HepG2 (cell line): ENCODE measurements around the gene PLPP7. TPM values are rescaled to one million over a fixed set of nuclear protein-coding genes. Genes with fewer than 3 reads are reported as not detected.

Source experiments
- ATAC-seq: fragments of 200-7000 bp; cut with Tn5 transposase; 3 replicates; pipeline ENCODE4 v1.9.1; 2020; ENCODE audit warnings: mild to moderate bottlenecking, moderate library complexity
- BruUV-seq: library from RNA; stranded (reverse); fragments of 400-500 nt; replicated peaks from 2 replicates; lab custom pipeline; 2021; lab: Mats Ljungman, UMichigan
- CTCF ChIA-PET: fragments of 300-600 bp; formaldehyde crosslinking; extraction: SDS; loops from one replicate; lab custom pipeline; 2021; ENCODE audit warnings: low total read pairs, inconsistent platforms, low intra/inter-chr PET ratio; lab: Yijun Ruan, JAX
- POLR2A ChIA-PET: fragments of 350-600 bp; sonication (Branson Sonifier 250); formaldehyde crosslinking; loops from one replicate; lab custom pipeline; 2020; ENCODE audit warnings: antibody characterized with exemption, inconsistent platforms; lab: Yijun Ruan, JAX
- DNase-seq: peaks from one replicate; pipeline ENCODE4 v3.0.0-alpha.2; 2015; ENCODE audit warnings: low spot score
- FAIRE-seq: peaks from 3 replicates; lab custom pipeline; 2011; peaks lifted over from hg19 to GRCh38; lab: Jason Lieb, UNC
- H2AFZ ChIP-seq: one replicate; pipeline ENCODE4 v1.6.1; 2011; ENCODE audit warnings: low read length, inconsistent platforms
- H3K27ac ChIP-seq: fragments of 300-600 bp; 3 replicates; pipeline ENCODE4 v1.8.0; 2011; ENCODE audit warnings: mixed run types, mild to moderate bottlenecking, mixed read lengths, low read length, inconsistent platforms; ENCODE audit not compliant: insufficient read depth; ENCODE audit errors: extremely low read length
- H3K27me3 ChIP-seq, 2 experiments: fragments of 200-600 bp in 1 of 2; 2 replicates in 1 of 2; 3 replicates in 1 of 2; pipeline versions ENCODE4 v1.6.0 to v1.8.0; 2011; ENCODE audit warnings: low read length in 2 of 2, mild to moderate bottlenecking in 2 of 2, moderate library complexity in 2 of 2, inconsistent platforms in 1 of 2; ENCODE audit not compliant: insufficient read depth in 2 of 2, control insufficient read depth in 1 of 2
- H3K36me3 ChIP-seq, 2 experiments: fragments of 200-600 bp in 1 of 2; replicated peaks in 1 of 2; 2 replicates in 1 of 2; 3 replicates in 1 of 2; pipeline versions ENCODE4 v1.5.1 to v1.8.0; 2011; ENCODE audit warnings: low read length in 2 of 2, inconsistent platforms in 1 of 2; ENCODE audit not compliant: insufficient read depth in 2 of 2, control insufficient read depth in 1 of 2
- H3K4me1 ChIP-seq: 2 replicates; pipeline ENCODE4 v1.5.1; 2012; ENCODE audit warnings: low read length, inconsistent platforms; ENCODE audit not compliant: insufficient read depth
- H3K4me2 ChIP-seq: 2 replicates; pipeline ENCODE4 v1.6.0; 2011; ENCODE audit warnings: low read depth, low read length, inconsistent platforms
- H3K4me3 ChIP-seq, 3 experiments: fragments of 200-600 bp in 1 of 3; sonication (generic), shearing (Covaris generic) in 1 of 3; replicated peaks in 1 of 3; 2 replicates each; pipeline ENCODE4 v1.5.1; 2011 to 2016; ENCODE audit warnings: low read length in 3 of 3, inconsistent platforms in 2 of 3, low read depth in 2 of 3, mild to moderate bottlenecking in 2 of 3, control low read depth in 1 of 3, mixed read lengths in 1 of 3; ENCODE audit not compliant: insufficient read depth in 1 of 3
- H3K79me2 ChIP-seq: one replicate; pipeline ENCODE4 v1.6.1; 2011; ENCODE audit warnings: low read length, inconsistent platforms; ENCODE audit not compliant: insufficient read depth
- H3K9ac ChIP-seq: 2 replicates; pipeline ENCODE4 v1.6.0; 2011; ENCODE audit warnings: mild to moderate bottlenecking, low read depth, low read length, inconsistent platforms; ENCODE audit not compliant: insufficient read depth
- H3K9me3 ChIP-seq: 2 replicates; pipeline ENCODE4 v1.5.1; 2012; ENCODE audit warnings: mild to moderate bottlenecking, low read length
- H4K20me1 ChIP-seq: 2 replicates; pipeline ENCODE4 v1.6.0; 2011; ENCODE audit warnings: inconsistent platforms, mild to moderate bottlenecking, low read length, moderate library complexity; ENCODE audit not compliant: insufficient read depth
- HDAC6 ChIP-seq: fragments of 200-600 bp; sonication (generic); IDR thresholded peaks from 2 replicates; pipeline ENCODE4 v1.7.0; 2017; ENCODE audit warnings: mild to moderate bottlenecking, antibody characterized with exemption, low read length, low read depth
- MNT ChIP-seq: fragments of 450-650 bp; IDR thresholded peaks from 2 replicates; pipeline ENCODE4 v1.6.1; 2016
- SMAD9 ChIP-seq: sonication (generic); formaldehyde crosslinking; IDR thresholded peaks from 2 replicates; pipeline ENCODE4 v1.5.1; 2020; ENCODE audit warnings: mild to moderate bottlenecking, missing genetic modification reagents
- ZNF20 ChIP-seq: sonication (generic); formaldehyde crosslinking; IDR thresholded peaks from 2 replicates; pipeline ENCODE4 v1.4.0; 2020; ENCODE audit warnings: mild to moderate bottlenecking, moderate library complexity, missing genetic modification reagents
- ZSCAN22 ChIP-seq: sonication (generic); formaldehyde crosslinking; IDR thresholded peaks from 2 replicates; pipeline ENCODE4 v1.4.0; 2020; ENCODE audit warnings: mild to moderate bottlenecking, missing genetic modification reagents
- WGBS: methylation state at CpG from one replicate; pipeline ENCODE4 v1.1.6; 2017; ENCODE audit warnings: low lambda C conversion rate; 5-methylcytosine and 5-hydroxymethylcytosine counted together
- in situ Hi-C: cut with HindIII; loops from 2 replicates; pipeline ENCODE4 v1.10.0; 2017; ENCODE audit warnings: low pct_unique_long_range_greater_than_20kb; ENCODE audit not compliant: extremely low pct_ligation_motif_present
- intact Hi-C: fragments of 100-400 bp; cut with micrococcal nuclease; formaldehyde crosslinking; loops from one replicate; pipeline ENCODE4 v1.10.0; 2022; ENCODE audit not compliant: unreplicated experiment
- polyA plus RNA-seq, 8 experiments: library from polyadenylated mRNA; depleted of rRNA in 3 of 8; stranded (reverse) in 7 of 8; unstranded in 1 of 8; fragments of >200 nt; fragmentation: Illumina TruSeq in 4 of 8; extraction: Trizol in 4 of 8; gene quantifications; 2 replicates each; pipeline versions ENCODE4 v1.2.1 to v1.2.3, GENCODE V29; 2011 to 2016; ENCODE audit warnings: low read depth in 4 of 8, missing spikeins in 1 of 8, mixed read lengths in 1 of 8; ENCODE audit not compliant: insufficient read depth in 1 of 8
- total RNA-seq, 5 experiments: library from RNA; depleted of rRNA; stranded (reverse); fragments of >200 nt; fragmentation: Illumina TruSeq; extraction: Trizol; gene quantifications; 2 replicates each; pipeline ENCODE4 v1.2.3, GENCODE V29; 2016; ENCODE audit warnings: low read depth in 1 of 5

PLPP7 gene
- total and polyA plus RNA-seq, 2 of the 13 experiments (the other 11 are each of a cell fraction or from before 2014, with no cell fraction given): 0.33 to 1.2 TPM

- TF ChIP-seq SMAD9 (CRISPR knock-in tag) (no peak), ZSCAN22 (CRISPR knock-in tag) (no peak), HDAC6 (no peak)
These were observed 678 bp downstream of the PLPP7 start (continued) for GRCh38 chr9:131290036-131290766.

- H2AFZ ChIP-seq: no peak overlapping the region
- H4K20me1 ChIP-seq: no peaks in the 10 kb centered on the region
- H3K79me2 ChIP-seq: no peaks in the 10 kb centered on the region
- FAIRE-seq: no peak
- in situ Hi-C loops: no loop called here
- DNase-seq: no peak
- BruUV-seq: no TSS peak
- POLR2A ChIA-PET: no interaction called here
- intact Hi-C loops: no loop called here
- TF ChIP-seq ZNF20 (CRISPR knock-in tag): no peak
- peak; percentile 59 for TF ChIP-seq MNT
- TF ChIP-seq, all 625 proteins: peak for 1
- no peak for ATAC-seq
- no peaks in the 10 kb centered on the region for H3K9me3 ChIP-seq
- H3K9ac ChIP-seq: no peak overlapping the region
- 73% methylated on average over 8 of the region's 17 CpGs for WGBS
- peaks cover 3 to 18% of the 10 kb centered on the region in 2 experiments; a peak in 3 of 5 replicates for H3K27me3 ChIP-seq
- CTCF ChIA-PET: no interaction called here
- peaks cover 33% of the 10 kb centered on the region for H3K4me1 ChIP-seq
- no peaks in the 10 kb centered on the region for H3K36me3 ChIP-seq
- H3K27ac ChIP-seq: no peak overlapping the region
- H3K4me2 ChIP-seq: no peak overlapping the region; the same call in 1 of the 2 replicates
- H3K4me3 ChIP-seq: peak overlapping the region in 1 of 3 experiments; percentile 66; a peak in 1 of 6 replicates
These were observed 1.3 kb downstream of the PLPP7 start for GRCh38 chr9:131290767-131291370.
